ENCODE results near the gene GLI1. TPM values are rescaled to one million over a fixed set of nuclear protein-coding genes. Genes with fewer than 3 reads are reported as not detected.

The GLI1 gene
- total and polyA plus RNA-seq, 2 of the 13 experiments (the other 11 are each of a cell fraction or from before 2014, with no cell fraction given): 0.09 to 0.20 TPM

GRCh38 chr12:57518176-57518919 is 58.8 kb downstream of the GLI1 start (continued):
- TF ChIP-seq AKNA (CRISPR knock-in tag; IDR thresholded peaks at IDR 0.05; ENCODE audit: borderline replicate concordance) (no peak), HNRNPL (IDR thresholded peaks at IDR 0.05; ENCODE audit: low read depth, low read length) (no peak), DBP (CRISPR knock-in tag; IDR thresholded peaks at IDR 0.05; ENCODE audit: not compliant biosample characterization) (no peak), AGO2 (optimal IDR thresholded peaks at IDR 0.05; ENCODE audit: low read depth, low read length) (no peak), ZBTB25 (CRISPR knock-in tag; IDR thresholded peaks at IDR 0.05) (peak; percentile 19; the same call in 1 of the 2 replicates), ZNF83 (CRISPR knock-in tag; IDR thresholded peaks at IDR 0.05; ENCODE audit: borderline replicate concordance) (no peak), TCF7L2 (IDR thresholded peaks at IDR 0.05; ENCODE audit: low read depth, low read length) (no peak), POLR2A (IDR thresholded peaks at IDR 0.05; ENCODE audit: insufficient read depth in 1 of 2, low read depth in 2 of 2, low read length in 2 of 2) (peak in 1 of 2 experiments; percentile 44; a peak in 1 of 4 replicates), ZNF746 (CRISPR knock-in tag; IDR thresholded peaks at IDR 0.05) (no peak), PLRG1 (conservative IDR thresholded peaks at IDR 0.05) (no peak), PAF1 (CRISPR knock-in tag; IDR thresholded peaks at IDR 0.05) (0 out of 2 replicates have a peak, but pooled peaks have one; percentile 8)

Data from HepG2 (cell line).